Measurements from ENCODE around the gene FOXP1. TPM values are rescaled to one million over a fixed set of nuclear protein-coding genes. Genes with fewer than 3 reads are reported as not detected.

The FOXP1 gene
- total and polyA plus RNA-seq, 2 of the 13 experiments (the other 11 are each of a cell fraction or from before 2014, with no cell fraction given) = 40.4 to 59.0 TPM

DNA sequence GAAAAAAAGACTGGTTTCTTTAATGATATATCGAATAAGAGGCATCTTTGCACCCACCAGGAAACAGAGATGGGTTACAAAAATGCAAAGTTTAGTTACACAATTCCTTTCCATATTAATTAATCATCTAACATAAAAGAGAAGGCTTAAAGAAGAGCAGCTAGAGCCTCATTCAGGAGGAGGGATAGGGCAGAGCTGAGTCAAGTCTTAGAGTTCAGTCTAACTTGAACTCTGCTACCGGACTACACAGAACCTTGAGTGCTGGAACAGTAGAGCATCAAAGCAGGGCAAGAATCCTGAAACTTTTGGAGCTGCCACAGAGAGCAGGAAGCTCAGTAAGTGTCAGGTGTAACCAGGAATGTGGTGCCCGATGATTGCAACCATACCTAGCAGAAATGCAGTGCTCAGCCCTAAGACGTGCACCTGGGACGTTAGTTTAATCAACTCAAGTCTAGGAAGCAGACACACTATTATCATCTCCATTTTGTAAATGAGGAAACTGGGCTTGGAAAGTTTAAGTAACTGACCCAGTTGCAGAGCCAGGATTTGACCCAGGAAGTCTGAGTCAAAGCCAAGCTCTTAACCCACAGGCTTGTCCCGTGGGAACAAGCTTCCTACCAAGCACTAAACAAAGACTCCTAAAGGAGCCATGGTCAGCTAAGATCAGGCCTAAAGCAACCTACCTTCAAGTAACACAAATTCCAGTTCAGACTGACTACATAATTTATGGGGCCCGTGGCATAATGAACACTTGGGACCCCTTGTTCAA, 187.4 kb downstream of the FOXP1 start:
- no peak for ATAC-seq
- peaks cover 5% of the 10 kb centered on the region for H4K20me1 ChIP-seq (ENCODE audit: insufficient read depth, low read length)
- no peak overlapping the region for H3K4me3 ChIP-seq (replicated peaks in 1 of 3; ENCODE audit: insufficient read depth in 1 of 3, low read depth in 2 of 3, low read length in 3 of 3)
- no peak overlapping the region for H3K9ac ChIP-seq (ENCODE audit: insufficient read depth, low read depth, low read length)
- POLR2A ChIA-PET = interaction anchor here (1.4 kb wide), 1 partner anchor 186 kb away, joined by 4 read pairs; no protein-coding TSS in a partner anchor
- CTCF ChIA-PET (ENCODE audit: low intra/inter-chr PET ratio, low total read pairs) = no interaction called here
- FAIRE-seq = no peak
- peaks cover 50% of the 10 kb centered on the region for H3K4me1 ChIP-seq (ENCODE audit: insufficient read depth, low read length)
- no peak overlapping the region for H3K27ac ChIP-seq (ENCODE audit: extremely low read length, insufficient read depth, low read length)
- no peaks in the 10 kb centered on the region for H3K9me3 ChIP-seq (ENCODE audit: low read length)
- no peaks in the 10 kb centered on the region for H3K27me3 ChIP-seq (ENCODE audit: control insufficient read depth in 1 of 2, insufficient read depth in 2 of 2, low read length in 2 of 2)
- in situ Hi-C loops (cut with HindIII; ENCODE audit: extremely low pct_ligation_motif_present, low pct_unique_long_range_greater_than_20kb) = no loop called here
- intact Hi-C loops (cut with micrococcal nuclease; ENCODE audit: unreplicated experiment) = loop anchor here (5.0 to 10.0 kb wide), 2 partner anchors 186 to 389 kb away; partner anchors contain the start of genes FOXP1 and PROK2
- 93% methylated on average over 7 of the region's 7 CpGs for WGBS (ENCODE audit: low lambda C conversion rate)
- H3K4me2 ChIP-seq (ENCODE audit: low read depth, low read length) = no peak overlapping the region
- DNase-seq (ENCODE audit: low spot score) = no peak
- H3K79me2 ChIP-seq (ENCODE audit: insufficient read depth, low read length) = peaks cover 13% of the 10 kb centered on the region
- no peaks in the 10 kb centered on the region for H3K36me3 ChIP-seq (replicated peaks in 1 of 2; ENCODE audit: control insufficient read depth in 1 of 2, insufficient read depth in 2 of 2, low read length in 2 of 2)
- BruUV-seq (replicated peaks) = no TSS peak
- no peak overlapping the region for H2AFZ ChIP-seq (ENCODE audit: low read length)
- TF ChIP-seq, protein P1, sequence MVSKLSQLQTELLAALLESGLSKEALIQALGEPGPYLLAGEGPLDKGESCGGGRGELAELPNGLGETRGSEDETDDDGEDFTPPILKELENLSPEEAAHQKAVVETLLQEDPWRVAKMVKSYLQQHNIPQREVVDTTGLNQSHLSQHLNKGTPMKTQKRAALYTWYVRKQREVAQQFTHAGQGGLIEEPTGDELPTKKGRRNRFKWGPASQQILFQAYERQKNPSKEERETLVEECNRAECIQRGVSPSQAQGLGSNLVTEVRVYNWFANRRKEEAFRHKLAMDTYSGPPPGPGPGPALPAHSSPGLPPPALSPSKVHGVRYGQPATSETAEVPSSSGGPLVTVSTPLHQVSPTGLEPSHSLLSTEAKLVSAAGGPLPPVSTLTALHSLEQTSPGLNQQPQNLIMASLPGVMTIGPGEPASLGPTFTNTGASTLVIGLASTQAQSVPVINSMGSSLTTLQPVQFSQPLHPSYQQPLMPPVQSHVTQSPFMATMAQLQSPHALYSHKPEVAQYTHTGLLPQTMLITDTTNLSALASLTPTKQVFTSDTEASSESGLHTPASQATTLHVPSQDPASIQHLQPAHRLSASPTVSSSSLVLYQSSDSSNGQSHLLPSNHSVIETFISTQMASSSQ (IDR thresholded peaks at IDR 0.05; ENCODE audit: low read depth) = no peak
- TF ChIP-seq, protein P1 (CRISPR knock-in tag; IDR thresholded peaks at IDR 0.05; ENCODE audit: borderline replicate concordance) = no peak
- TF ChIP-seq, protein P2, sequence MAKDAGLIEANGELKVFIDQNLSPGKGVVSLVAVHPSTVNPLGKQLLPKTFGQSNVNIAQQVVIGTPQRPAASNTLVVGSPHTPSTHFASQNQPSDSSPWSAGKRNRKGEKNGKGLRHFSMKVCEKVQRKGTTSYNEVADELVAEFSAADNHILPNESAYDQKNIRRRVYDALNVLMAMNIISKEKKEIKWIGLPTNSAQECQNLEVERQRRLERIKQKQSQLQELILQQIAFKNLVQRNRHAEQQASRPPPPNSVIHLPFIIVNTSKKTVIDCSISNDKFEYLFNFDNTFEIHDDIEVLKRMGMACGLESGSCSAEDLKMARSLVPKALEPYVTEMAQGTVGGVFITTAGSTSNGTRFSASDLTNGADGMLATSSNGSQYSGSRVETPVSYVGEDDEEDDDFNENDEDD (CRISPR knock-in tag; IDR thresholded peaks at IDR 0.05; ENCODE audit: borderline replicate concordance) = no peak
- no peak for TF ChIP-seq ZNF614 (CRISPR knock-in tag; IDR thresholded peaks at IDR 0.05; ENCODE audit: borderline replicate concordance)
- TF ChIP-seq CHCHD3 (CRISPR knock-in tag; IDR thresholded peaks at IDR 0.05) = no peak
- TF ChIP-seq ZNF747 (CRISPR knock-in tag; IDR thresholded peaks at IDR 0.05; ENCODE audit: borderline replicate concordance) = no peak
- TF ChIP-seq ZNF205 (CRISPR knock-in tag; IDR thresholded peaks at IDR 0.05) = no peak
- TF ChIP-seq ZNF260 (CRISPR knock-in tag; IDR thresholded peaks at IDR 0.05; ENCODE audit: borderline replicate concordance, low read depth) = no peak
- no peak for TF ChIP-seq ZSCAN25 (CRISPR knock-in tag; IDR thresholded peaks at IDR 0.05)
- TF ChIP-seq, protein P3, sequence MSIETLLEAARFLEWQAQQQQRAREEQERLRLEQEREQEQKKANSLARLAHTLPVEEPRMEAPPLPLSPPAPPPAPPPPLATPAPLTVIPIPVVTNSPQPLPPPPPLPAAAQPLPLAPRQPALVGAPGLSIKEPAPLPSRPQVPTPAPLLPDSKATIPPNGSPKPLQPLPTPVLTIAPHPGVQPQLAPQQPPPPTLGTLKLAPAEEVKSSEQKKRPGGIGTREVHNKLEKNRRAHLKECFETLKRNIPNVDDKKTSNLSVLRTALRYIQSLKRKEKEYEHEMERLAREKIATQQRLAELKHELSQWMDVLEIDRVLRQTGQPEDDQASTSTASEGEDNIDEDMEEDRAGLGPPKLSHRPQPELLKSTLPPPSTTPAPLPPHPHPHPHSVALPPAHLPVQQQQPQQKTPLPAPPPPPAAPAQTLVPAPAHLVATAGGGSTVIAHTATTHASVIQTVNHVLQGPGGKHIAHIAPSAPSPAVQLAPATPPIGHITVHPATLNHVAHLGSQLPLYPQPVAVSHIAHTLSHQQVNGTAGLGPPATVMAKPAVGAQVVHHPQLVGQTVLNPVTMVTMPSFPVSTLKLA (IDR thresholded peaks at IDR 0.05) = no peak
- TF ChIP-seq HNRNPK (IDR thresholded peaks at IDR 0.05; ENCODE audit: low read depth, low read length, poor library complexity, severe bottlenecking) = no peak
- TF ChIP-seq ZNF564 (CRISPR knock-in tag; IDR thresholded peaks at IDR 0.05) = no peak
- no peak for TF ChIP-seq SP1 (IDR thresholded peaks at IDR 0.05)
- TF ChIP-seq SP1 (CRISPR knock-in tag; IDR thresholded peaks at IDR 0.05) = no peak
- no peak for TF ChIP-seq GATA4 (IDR thresholded peaks at IDR 0.05; ENCODE audit: borderline replicate concordance, low read depth)
- TF ChIP-seq, protein P4, sequence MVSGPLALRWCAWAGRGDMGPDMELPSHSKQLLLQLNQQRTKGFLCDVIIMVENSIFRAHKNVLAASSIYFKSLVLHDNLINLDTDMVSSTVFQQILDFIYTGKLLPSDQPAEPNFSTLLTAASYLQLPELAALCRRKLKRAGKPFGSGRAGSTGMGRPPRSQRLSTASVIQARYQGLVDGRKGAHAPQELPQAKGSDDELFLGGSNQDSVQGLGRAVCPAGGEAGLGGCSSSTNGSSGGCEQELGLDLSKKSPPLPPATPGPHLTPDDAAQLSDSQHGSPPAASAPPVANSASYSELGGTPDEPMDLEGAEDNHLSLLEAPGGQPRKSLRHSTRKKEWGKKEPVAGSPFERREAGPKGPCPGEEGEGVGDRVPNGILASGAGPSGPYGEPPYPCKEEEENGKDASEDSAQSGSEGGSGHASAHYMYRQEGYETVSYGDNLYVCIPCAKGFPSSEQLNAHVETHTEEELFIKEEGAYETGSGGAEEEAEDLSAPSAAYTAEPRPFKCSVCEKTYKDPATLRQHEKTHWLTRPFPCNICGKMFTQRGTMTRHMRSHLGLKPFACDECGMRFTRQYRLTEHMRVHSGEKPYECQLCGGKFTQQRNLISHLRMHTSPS (CRISPR knock-in tag; IDR thresholded peaks at IDR 0.05; ENCODE audit: low read depth) = no peak
